NCI-H526 treated with DMSO at 0.1 percent for 48 hours (cell line): ENCODE results near the gene LOX.
"Not testable (repeated sequence)": the region's sequence is repeated elsewhere in the genome, so short reads cannot be mapped to it uniquely, and the experiment has no call there.

Experiments used
- DNase-seq: peaks from one replicate; lab custom pipeline; 2025; lab: John Stamatoyannopoulos, UW

Gene LOX

GRCh38 chr5:122099060-122099790, 21.2 kb upstream of the LOX start:
- no peak for DNase-seq

GRCh38 chr5:122097391-122097790, 19.3 kb upstream of the LOX start:
- no peak for DNase-seq

GRCh38 chr5:122095158-122095557, 17.1 kb upstream of the LOX start:
- DNase-seq: no peak

GRCh38 chr5:122094251-122094650, 16.2 kb upstream of the LOX start:
- not testable (repeated sequence) for DNase-seq

- DNase-seq: no peak
Observed at GRCh38 chr5:122093415-122094180, 15.5 kb upstream of the LOX start.

GRCh38 chr5:122091936-122092600, 14.0 kb upstream of the LOX start:
- DNase-seq: no peak

GRCh38 chr5:122089096-122090013, 11.3 kb upstream of the LOX start:
- no peak for DNase-seq

- DNase-seq: no peak
Observed at GRCh38 chr5:122085041-122085440, 7.0 kb upstream of the LOX start.

- DNase-seq: no peak
Observed at GRCh38 chr5:122083535-122083934, 5.5 kb upstream of the LOX start.

- DNase-seq: no peak
Observed at GRCh38 chr5:122081541-122081940, 3.5 kb upstream of the LOX start.

- peak; percentile 26 for DNase-seq
Observed at GRCh38 chr5:122077366-122078115, 518 bp downstream of the LOX start.

GRCh38 chr5:122076669-122077365, 1.2 kb downstream of the LOX start:
- peak; percentile 49 for DNase-seq

- DNase-seq: no peak
Observed at GRCh38 chr5:122076050-122076461, 2.0 kb downstream of the LOX start.

- DNase-seq: no peak
Observed at GRCh38 chr5:122073864-122074263, 4.2 kb downstream of the LOX start.

GRCh38 chr5:122073018-122073417, 5.0 kb downstream of the LOX start:
- DNase-seq: no peak

GRCh38 chr5:122067390-122067789, 10.7 kb downstream of the LOX start:
- DNase-seq: no peak

- no peak for DNase-seq
Observed at GRCh38 chr5:122064992-122065391, 13.1 kb downstream of the LOX start.

- DNase-seq: no peak
Observed at GRCh38 chr5:122063836-122064235, 14.2 kb downstream of the LOX start.

- no peak for DNase-seq
Observed at GRCh38 chr5:122062205-122062604, 15.9 kb downstream of the LOX start.

GRCh38 chr5:122056913-122057312, 21.1 kb downstream of the LOX start:
- DNase-seq: no peak

- no peak for DNase-seq
Observed at GRCh38 chr5:122054266-122054665, 23.8 kb downstream of the LOX start.
